GM21526 (cell line): Measurements from ENCODE around the gene IRGQ.

Experiments used
- ATAC-seq: cut with Tn5 transposase; IDR thresholded peaks from one replicate; pipeline ENCODE4 v1.9.1; 2021; ENCODE audit warnings: moderate library complexity; ENCODE audit not compliant: unreplicated experiment, low FRiP score

The IRGQ gene

GRCh38 chr19:43575156-43575950 is 20.6 kb downstream of the IRGQ start, which contains the start of the genes PINLYP and XRCC1:
PINLYP (plus strand) TSS chr19:43575801; CDS start chr19:43577192, 1,391 bp downstream.
XRCC1 (minus strand) TSS chr19:43575527; CDS start chr19:43575458, 69 bp downstream.
- peak; percentile 91 for ATAC-seq

GRCh38 chr19:43574424-43575155 is 21.3 kb downstream of the IRGQ start:
- ATAC-seq = no peak

- ATAC-seq = no peak
Observed at GRCh38 chr19:43572171-43572588, 23.8 kb downstream of the IRGQ start.

- ATAC-seq = no peak
Observed at GRCh38 chr19:43570174-43570791, 25.7 kb downstream of the IRGQ start.

- no peak for ATAC-seq
Observed at GRCh38 chr19:43569657-43570056, 26.3 kb downstream of the IRGQ start.

GRCh38 chr19:43564800-43565199 is 31.1 kb downstream of the IRGQ start:
- ATAC-seq = no peak

GRCh38 chr19:43563816-43564457 is 32.0 kb downstream of the IRGQ start:
- ATAC-seq = no peak

- no peak for ATAC-seq
Observed at GRCh38 chr19:43562698-43563241, 33.2 kb downstream of the IRGQ start.

- ATAC-seq = no peak
Observed at GRCh38 chr19:43562226-43562697, 33.7 kb downstream of the IRGQ start.

GRCh38 chr19:43561139-43561970 is 34.6 kb downstream of the IRGQ start:
- no peak for ATAC-seq

GRCh38 chr19:43560687-43561086 is 35.2 kb downstream of the IRGQ start:
- ATAC-seq = no peak

- ATAC-seq = no peak
Observed at GRCh38 chr19:43555185-43555770, 40.7 kb downstream of the IRGQ start.

GRCh38 chr19:43554317-43554895 is 41.5 kb downstream of the IRGQ start:
- no peak for ATAC-seq

GRCh38 chr19:43553656-43554055 is 42.3 kb downstream of the IRGQ start:
- no peak for ATAC-seq

- ATAC-seq = no peak
Observed at GRCh38 chr19:43552616-43553015, 43.3 kb downstream of the IRGQ start.

- ATAC-seq = no peak
Observed at GRCh38 chr19:43552198-43552450, 43.8 kb downstream of the IRGQ start.

- no peak for ATAC-seq
Observed at GRCh38 chr19:43551399-43552197, 44.3 kb downstream of the IRGQ start.

GRCh38 chr19:43548706-43549105 is 47.2 kb downstream of the IRGQ start:
- ATAC-seq = no peak
